GM18520 (cell line): ENCODE measurements around the gene SRRM4.
"Not testable (repeated sequence)": the region's sequence is repeated elsewhere in the genome, so short reads cannot be mapped to it uniquely, and the experiment has no call there.

Source experiments
- ATAC-seq: cut with Tn5 transposase; IDR thresholded peaks from one replicate; pipeline ENCODE4 v1.9.1; 2021; ENCODE audit not compliant: unreplicated experiment

The SRRM4 gene

DNA sequence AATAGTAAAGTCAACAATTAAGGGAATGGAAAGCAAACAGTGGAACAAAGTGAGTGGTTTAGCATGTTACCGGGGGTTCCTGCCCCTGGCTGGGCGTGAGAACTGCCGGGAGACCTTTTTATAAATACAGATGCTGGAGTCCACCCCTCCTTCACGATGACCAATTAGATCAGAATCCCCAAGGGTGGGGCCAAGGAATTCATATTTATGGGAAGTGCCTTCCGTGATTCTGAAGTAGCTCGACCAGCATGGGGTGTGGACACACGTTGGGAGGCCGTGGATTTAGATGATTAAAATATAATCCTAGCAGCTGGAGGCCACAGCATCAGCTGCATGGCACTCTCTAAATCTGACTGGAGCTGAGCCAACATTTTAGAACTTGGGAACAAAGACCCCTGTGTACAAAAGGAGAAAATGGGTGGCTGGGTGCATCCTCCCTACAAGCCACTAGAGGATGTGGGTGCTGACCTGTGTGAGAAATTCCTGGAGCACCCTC is 87.9 kb downstream of the SRRM4 start:
- ATAC-seq: no peak

GRCh38 chr12:119071176-119071575 is 89.8 kb downstream of the SRRM4 start:
- no peak for ATAC-seq

DNA sequence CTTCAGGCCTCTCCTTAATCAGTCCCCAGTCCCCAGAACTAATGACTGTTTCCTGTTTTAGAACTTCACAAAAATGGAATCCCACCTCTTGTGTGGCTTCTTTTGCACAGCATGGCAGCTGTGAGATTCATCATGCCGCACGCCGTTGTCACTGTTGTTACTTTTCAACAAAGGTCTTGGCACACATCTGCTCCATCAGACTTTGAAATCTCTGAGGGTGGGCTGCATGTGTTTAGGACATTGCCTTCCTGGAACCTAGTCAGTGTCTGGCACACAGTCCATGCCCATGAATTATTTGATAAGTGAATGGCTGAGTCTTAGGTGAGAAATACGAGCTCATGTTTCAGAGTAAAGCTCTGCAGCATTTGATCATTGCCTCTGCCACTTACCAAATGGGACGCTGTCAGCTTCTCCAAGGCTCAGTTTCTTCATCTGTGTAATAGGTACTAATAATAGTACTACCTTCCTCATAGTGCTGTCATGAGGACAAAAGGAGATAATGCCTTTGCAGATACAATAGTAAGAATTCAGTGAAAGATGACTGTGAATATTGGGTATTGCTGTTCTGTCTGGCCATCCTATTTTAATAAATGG is 90.4 kb downstream of the SRRM4 start:
- no peak for ATAC-seq

- ATAC-seq: no peak
These were observed 91.1 kb downstream of the SRRM4 start for GRCh38 chr12:119072440-119072839.

DNA sequence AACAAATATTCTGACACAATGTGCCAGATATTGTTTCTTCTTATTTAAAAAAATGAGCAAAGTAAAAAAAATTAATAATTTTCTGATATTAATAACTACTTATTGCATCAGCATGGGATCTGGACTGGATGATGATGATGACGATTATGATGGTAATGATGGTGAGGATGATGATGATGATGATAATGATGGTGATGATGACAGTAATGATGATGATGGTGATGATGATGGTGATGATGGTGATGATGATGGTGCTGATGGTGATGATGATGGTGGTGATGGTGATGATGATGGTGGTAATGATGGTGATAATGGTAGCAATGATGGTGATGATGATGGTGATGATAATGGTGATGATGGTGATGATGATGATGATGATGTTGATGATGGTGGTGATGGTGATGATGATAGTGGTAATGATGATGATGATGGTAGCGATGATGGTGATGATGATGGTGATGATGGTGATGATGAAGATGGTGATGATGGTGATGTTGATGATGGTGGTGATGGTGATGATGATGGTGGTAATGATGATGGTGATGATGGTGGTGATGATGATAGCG is 94.0 kb downstream of the SRRM4 start:
- no peak for ATAC-seq

DNA sequence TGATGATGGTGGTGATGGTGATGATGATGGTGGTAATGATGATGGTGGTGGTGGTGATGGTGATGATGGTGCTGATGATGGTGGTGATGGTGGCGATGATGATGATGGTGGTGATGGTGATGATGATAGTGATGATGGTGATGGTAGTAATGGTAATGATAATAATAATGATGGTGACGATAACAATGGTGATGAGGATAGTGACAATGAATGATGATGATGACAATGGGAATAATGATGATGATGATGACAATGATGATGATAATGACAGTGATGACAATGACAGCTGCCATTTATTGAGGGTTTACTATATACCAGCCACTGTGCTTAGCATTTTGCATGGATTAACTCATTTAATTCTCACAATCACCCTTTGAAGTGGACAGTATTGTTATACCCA is 94.6 kb downstream of the SRRM4 start:
- no peak for ATAC-seq

- no peak for ATAC-seq
These were observed 98.2 kb downstream of the SRRM4 start for GRCh38 chr12:119079530-119079929.

- ATAC-seq: no peak
These were observed 100.7 kb downstream of the SRRM4 start for GRCh38 chr12:119082016-119082415.

DNA sequence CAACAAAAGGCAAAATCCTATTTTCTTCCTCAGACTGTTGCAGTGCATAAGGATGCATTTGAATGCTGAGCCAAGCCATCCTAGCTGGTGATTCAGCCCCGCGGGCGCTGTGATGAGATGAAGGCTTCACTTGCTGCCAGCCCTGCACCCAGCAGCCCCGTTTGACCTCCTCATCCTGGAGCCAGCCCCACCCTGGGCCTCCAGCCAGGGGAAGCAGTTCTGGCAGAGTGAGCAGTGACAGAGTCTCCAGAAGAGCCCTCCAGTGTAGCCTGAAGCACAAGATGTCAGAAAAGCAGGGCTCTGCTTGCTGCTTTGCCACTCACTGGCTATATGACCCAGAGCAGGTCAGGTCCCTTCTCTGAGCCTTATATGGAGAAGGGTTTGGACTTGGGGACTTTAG is 101.2 kb downstream of the SRRM4 start:
- ATAC-seq: no peak

GRCh38 chr12:119088685-119089379 is 107.5 kb downstream of the SRRM4 start:
- no peak for ATAC-seq

GRCh38 chr12:119089380-119090013 is 108.2 kb downstream of the SRRM4 start:
- ATAC-seq: no peak

- ATAC-seq: no peak
These were observed 108.9 kb downstream of the SRRM4 start for GRCh38 chr12:119090276-119090675.

GRCh38 chr12:119090865-119091264 is 109.5 kb downstream of the SRRM4 start:
- ATAC-seq: no peak

DNA sequence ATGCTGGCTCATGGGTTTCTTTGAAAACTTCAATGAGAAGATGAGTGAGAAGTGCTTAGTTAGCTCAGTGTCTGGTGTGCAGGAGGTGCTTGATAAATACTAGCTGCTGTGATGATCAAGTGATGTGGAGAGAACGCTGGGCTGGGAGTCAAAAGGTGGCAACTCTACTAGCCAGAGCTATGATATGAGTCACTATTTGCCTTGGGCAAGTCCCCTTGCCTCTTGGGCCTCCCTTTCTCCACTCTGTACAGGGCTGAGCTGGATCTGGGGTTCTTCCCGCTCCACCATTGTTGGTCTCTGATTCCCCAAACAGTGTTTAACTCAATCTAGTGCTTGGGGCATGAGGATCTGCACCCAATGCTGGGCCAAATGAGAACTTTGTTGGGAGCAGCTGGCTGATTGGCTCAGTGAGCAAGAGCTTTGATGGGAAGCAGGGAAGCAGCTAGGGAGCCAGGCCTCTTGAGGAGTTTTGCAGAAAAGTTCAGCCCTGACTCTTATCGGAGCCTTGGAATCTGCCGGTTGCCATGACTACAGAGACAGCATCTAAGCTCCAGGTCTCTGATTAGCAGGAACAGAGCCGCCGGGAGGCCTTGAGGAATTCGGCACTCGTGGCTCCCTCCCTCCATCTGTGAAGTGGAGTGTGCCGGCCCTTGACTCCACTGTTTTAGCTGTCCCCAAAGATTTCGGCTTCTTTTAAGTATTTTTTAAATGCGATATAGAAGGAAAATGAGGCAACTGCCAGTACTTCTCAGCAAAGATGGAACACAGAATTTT is 115.3 kb downstream of the SRRM4 start:
- ATAC-seq: no peak

DNA sequence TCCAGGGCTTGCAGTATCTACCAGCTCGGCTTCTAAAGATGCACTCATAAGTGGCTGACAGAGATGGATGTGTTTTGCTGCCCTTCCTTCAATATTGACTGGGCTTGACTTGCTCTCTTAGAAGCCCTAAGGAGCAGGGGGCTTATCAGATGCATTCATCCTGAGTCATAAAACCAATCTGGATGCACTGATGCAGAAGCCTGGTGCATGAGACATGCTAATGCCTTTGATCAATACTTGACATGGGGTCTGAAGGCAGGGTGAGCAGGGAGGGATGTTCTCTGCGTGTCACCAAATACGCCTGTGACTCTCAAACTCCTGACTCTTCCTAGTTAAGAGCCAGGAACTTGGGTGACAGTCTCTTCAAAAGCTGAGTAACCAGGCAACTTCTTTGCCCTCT is 119.6 kb downstream of the SRRM4 start:
- ATAC-seq: no peak

DNA sequence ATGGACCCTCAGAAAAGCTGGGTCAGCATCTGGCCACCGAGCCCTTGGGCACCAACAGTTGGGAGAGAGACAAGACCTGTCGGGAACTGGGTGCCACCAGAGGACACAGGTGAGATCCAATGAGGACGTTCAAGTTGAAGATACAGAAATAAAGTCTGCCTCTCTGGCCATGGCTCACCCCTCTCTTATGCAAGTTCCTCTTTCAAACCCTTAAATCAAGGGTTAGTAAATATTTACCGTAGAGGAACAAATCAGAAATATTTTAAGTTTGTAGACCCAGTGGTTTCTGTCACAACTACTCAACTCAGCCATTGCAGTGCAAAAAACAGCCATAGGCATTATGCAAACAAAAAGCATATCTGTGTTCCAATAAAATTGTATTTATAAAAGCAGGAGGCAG is 120.9 kb downstream of the SRRM4 start:
- no peak for ATAC-seq

DNA sequence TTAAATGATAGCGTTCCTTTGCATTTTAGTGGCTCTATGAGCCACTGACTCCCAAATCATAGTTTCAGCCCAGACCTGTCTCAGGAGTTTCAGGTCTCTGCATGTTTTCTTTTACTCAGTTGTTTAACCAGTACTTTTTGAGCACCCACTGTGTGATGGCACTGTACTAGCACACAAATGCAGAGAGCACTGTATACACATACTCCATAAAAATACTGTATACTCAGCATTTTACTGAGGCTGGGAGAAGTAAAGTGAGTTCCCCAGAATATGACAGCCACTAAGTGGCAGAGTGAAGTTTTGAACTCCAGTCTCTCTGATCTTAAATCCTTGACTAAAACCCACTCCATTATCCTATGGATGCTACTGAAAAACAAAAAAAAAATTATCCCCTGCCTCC is 121.4 kb downstream of the SRRM4 start:
- no peak for ATAC-seq

DNA sequence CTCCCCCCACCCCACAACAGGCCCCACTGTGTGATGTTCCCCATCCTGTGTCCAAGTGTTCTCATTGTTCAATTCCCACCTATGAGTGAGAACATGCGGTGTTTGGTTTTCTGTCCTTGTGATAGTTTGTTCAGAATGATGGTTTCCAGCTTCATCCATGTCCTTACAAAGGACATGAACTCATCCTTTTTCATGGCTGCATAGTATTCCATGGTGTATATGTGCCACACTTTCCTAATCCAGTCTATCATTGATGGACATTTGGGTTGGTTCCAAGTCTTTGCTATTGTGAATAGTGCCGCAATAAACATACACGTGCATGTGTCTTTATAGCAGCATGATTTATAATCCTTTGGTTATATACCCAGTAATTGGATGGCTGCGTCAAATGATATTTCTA is 123.6 kb downstream of the SRRM4 start:
- ATAC-seq: not testable (repeated sequence)

- no peak for ATAC-seq
These were observed 132.2 kb downstream of the SRRM4 start for GRCh38 chr12:119113496-119113986.

- no peak for ATAC-seq
These were observed 133.0 kb downstream of the SRRM4 start for GRCh38 chr12:119114294-119114693.

- ATAC-seq: no peak
These were observed 134.1 kb downstream of the SRRM4 start for GRCh38 chr12:119115296-119115905.
